ENCODE data around the gene GBP3. TPM values are rescaled to one million over a fixed set of nuclear protein-coding genes. Genes with fewer than 3 reads are reported as not detected.
A peak's percentile ranks its signal among the peaks of the same experiment; 100 is the strongest.

Gene GBP3
- total and polyA plus RNA-seq, 4 donors, result 7.4 to 34.9 (median 25.4) TPM

- H3K9me3 ChIP-seq (ENCODE audit: control insufficient read depth in 4 of 4, insufficient read depth in 3 of 4, low read length in 3 of 4), result no peaks in the 10 kb centered on the region
- H3K36me3 ChIP-seq (ENCODE audit: control insufficient read depth in 4 of 4, insufficient read depth in 4 of 4, low read length in 4 of 4), result no peaks in the 10 kb centered on the region
- H3K4me1 ChIP-seq (ENCODE audit: control insufficient read depth in 5 of 5, insufficient read depth in 5 of 5, low read length in 5 of 5), result peaks cover 0 to 5% (median under 1%) of the 10 kb centered on the region in 5 donors
- H3K4me3 ChIP-seq, result no peak overlapping the region
- no peaks in the 10 kb centered on the region for H3K27me3 ChIP-seq (ENCODE audit: control insufficient read depth in 3 of 3, insufficient read depth in 3 of 3, low read length in 2 of 3)
- 1 to 10% methylated on average over 2 of the region's 2 CpGs for WGBS, 2 donors
- ATAC-seq (ENCODE audit: insufficient read depth, low FRiP score) (peak; percentile 81), DNase-seq (peak in 2 of 3 donors; percentile 86)
- H3K27ac ChIP-seq (ENCODE audit: low read depth in 1 of 2, low read length in 1 of 2), result no peak overlapping the region
- TF ChIP-seq, protein P1, sequence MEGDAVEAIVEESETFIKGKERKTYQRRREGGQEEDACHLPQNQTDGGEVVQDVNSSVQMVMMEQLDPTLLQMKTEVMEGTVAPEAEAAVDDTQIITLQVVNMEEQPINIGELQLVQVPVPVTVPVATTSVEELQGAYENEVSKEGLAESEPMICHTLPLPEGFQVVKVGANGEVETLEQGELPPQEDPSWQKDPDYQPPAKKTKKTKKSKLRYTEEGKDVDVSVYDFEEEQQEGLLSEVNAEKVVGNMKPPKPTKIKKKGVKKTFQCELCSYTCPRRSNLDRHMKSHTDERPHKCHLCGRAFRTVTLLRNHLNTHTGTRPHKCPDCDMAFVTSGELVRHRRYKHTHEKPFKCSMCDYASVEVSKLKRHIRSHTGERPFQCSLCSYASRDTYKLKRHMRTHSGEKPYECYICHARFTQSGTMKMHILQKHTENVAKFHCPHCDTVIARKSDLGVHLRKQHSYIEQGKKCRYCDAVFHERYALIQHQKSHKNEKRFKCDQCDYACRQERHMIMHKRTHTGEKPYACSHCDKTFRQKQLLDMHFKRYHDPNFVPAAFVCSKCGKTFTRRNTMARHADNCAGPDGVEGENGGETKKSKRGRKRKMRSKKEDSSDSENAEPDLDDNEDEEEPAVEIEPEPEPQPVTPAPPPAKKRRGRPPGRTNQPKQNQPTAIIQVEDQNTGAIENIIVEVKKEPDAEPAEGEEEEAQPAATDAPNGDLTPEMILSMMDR (IDR thresholded peaks at IDR 0.05; ENCODE audit: control extremely low read depth, extremely low read depth), result peak; percentile 36
- H3K9ac ChIP-seq (ENCODE audit: insufficient read depth in 1 of 2, low read length in 2 of 2), result no peak overlapping the region
Observed at GRCh38 chr1:88998716-88999115, 23.9 kb downstream of the GBP3 start.

DNA sequence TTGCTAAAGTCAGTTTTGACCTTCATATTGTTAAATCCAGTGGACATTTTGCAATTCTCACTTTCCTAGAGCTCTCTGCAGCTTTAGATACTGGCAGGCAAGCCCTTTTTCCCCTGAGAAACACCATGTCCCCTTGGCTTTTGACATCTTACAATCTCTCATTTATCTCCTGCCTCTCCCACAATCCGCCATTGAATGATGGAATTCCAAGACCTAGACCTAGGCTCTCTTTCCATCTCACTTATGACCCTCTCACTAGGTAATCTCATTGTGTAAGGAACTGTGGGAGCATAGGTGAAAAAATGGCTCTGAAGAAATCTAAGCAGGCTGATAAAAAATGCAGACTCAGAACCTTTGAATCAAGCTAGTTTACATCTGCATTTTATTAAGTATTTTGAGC is 32.2 kb downstream of the GBP3 start:
- WGBS, 2 donors, result 94 to 96% methylated on average over 1 of the region's 1 CpG
- DNase-seq, result no peak
- Histone ChIP-seq H3K4me3 (no peak overlapping the region), H3K9ac (ENCODE audit: insufficient read depth in 1 of 2, low read length in 2 of 2) (no peak overlapping the region), H3K36me3 (ENCODE audit: control insufficient read depth in 4 of 4, insufficient read depth in 4 of 4, low read length in 4 of 4) (peaks cover 0 to 6% (median 3%) of the 10 kb centered on the region in 4 donors), H3K4me1 (ENCODE audit: control insufficient read depth in 5 of 5, insufficient read depth in 5 of 5, low read length in 5 of 5) (peaks cover 6 to 30% (median 13%) of the 10 kb centered on the region in 5 donors), H3K27me3 (ENCODE audit: control insufficient read depth in 3 of 3, insufficient read depth in 3 of 3, low read length in 2 of 3) (no peaks in the 10 kb centered on the region), H3K9me3 (ENCODE audit: control insufficient read depth in 4 of 4, insufficient read depth in 3 of 4, low read length in 3 of 4) (no peaks in the 10 kb centered on the region), H3K27ac (ENCODE audit: low read depth in 1 of 2, low read length in 1 of 2) (peak overlapping the region in 1 of 2 donors; percentile 7)
- TF ChIP-seq, protein P1 (IDR thresholded peaks at IDR 0.05; ENCODE audit: control extremely low read depth, extremely low read depth), result no peak
- ATAC-seq (ENCODE audit: insufficient read depth, low FRiP score), result no peak

- no peak overlapping the region for H3K27ac ChIP-seq (ENCODE audit: low read depth in 1 of 2, low read length in 1 of 2)
- ATAC-seq (ENCODE audit: insufficient read depth, low FRiP score) (no peak), DNase-seq (no peak)
- no peaks in the 10 kb centered on the region for H3K27me3 ChIP-seq (ENCODE audit: control insufficient read depth in 3 of 3, insufficient read depth in 3 of 3, low read length in 2 of 3)
- TF ChIP-seq, protein P1 (IDR thresholded peaks at IDR 0.05; ENCODE audit: control extremely low read depth, extremely low read depth), result no peak
- no peak overlapping the region for H3K4me3 ChIP-seq
- H3K9ac ChIP-seq (ENCODE audit: insufficient read depth in 1 of 2, low read length in 2 of 2), result peak overlapping the region in 1 of 2 donors; percentile 69
- H3K9me3 ChIP-seq (ENCODE audit: control insufficient read depth in 4 of 4, insufficient read depth in 3 of 4, low read length in 3 of 4), result no peaks in the 10 kb centered on the region
- H3K4me1 ChIP-seq (ENCODE audit: control insufficient read depth in 5 of 5, insufficient read depth in 5 of 5, low read length in 5 of 5), result peaks cover 5 to 30% (median 21%) of the 10 kb centered on the region in 5 donors
- peaks cover 5 to 13% (median 7%) of the 10 kb centered on the region in 4 donors for H3K36me3 ChIP-seq (ENCODE audit: control insufficient read depth in 4 of 4, insufficient read depth in 4 of 4, low read length in 4 of 4)
- 93 to 94% methylated on average over 4 of the region's 4 CpGs for WGBS, 2 donors
Observed at GRCh38 chr1:88985692-88986091, 37.0 kb downstream of the GBP3 start.

GRCh38 chr1:88985032-88985431 is 37.6 kb downstream of the GBP3 start:
- peaks cover 5 to 30% (median 21%) of the 10 kb centered on the region in 5 donors for H3K4me1 ChIP-seq (ENCODE audit: control insufficient read depth in 5 of 5, insufficient read depth in 5 of 5, low read length in 5 of 5)
- peak; percentile 49 for ATAC-seq (ENCODE audit: insufficient read depth, low FRiP score)
- no peaks in the 10 kb centered on the region for H3K27me3 ChIP-seq (ENCODE audit: control insufficient read depth in 3 of 3, insufficient read depth in 3 of 3, low read length in 2 of 3)
- H3K36me3 ChIP-seq (ENCODE audit: control insufficient read depth in 4 of 4, insufficient read depth in 4 of 4, low read length in 4 of 4), result peaks cover 5 to 13% (median 7%) of the 10 kb centered on the region in 4 donors
- H3K27ac ChIP-seq (ENCODE audit: low read depth in 1 of 2, low read length in 1 of 2), result peak overlapping the region in 1 of 2 donors; percentile 86
- no peak overlapping the region for H3K4me3 ChIP-seq
- H3K9me3 ChIP-seq (ENCODE audit: control insufficient read depth in 4 of 4, insufficient read depth in 3 of 4, low read length in 3 of 4), result no peaks in the 10 kb centered on the region
- H3K9ac ChIP-seq (ENCODE audit: insufficient read depth in 1 of 2, low read length in 2 of 2), result peak overlapping the region in 1 of 2 donors; percentile 69
- TF ChIP-seq, protein P1 (IDR thresholded peaks at IDR 0.05; ENCODE audit: control extremely low read depth, extremely low read depth), result no peak
- peak; percentile 70 to 95 (median 93) for DNase-seq
- 29 to 56% methylated on average over 1 of the region's 1 CpG for WGBS, 2 donors
